HL-60 (cell line): ENCODE measurements around the gene MBNL1.

Experiments
- SPI1 ChIP-seq: IDR thresholded peaks from 2 replicates; pipeline ENCODE4 v1.6.1; 2012; ENCODE audit warnings: low read depth, mild to moderate bottlenecking, borderline replicate concordance
- TF ChIP-seq, protein P1 (sequence below): IDR thresholded peaks from one replicate; pipeline ENCODE4 v1.5.1; 2011; ENCODE audit warnings: low read length, control low read depth, inconsistent platforms; ENCODE audit not compliant: insufficient read depth

GRCh38 chr3:152321955-152322377, 53.2 kb downstream of the MBNL1 start:
- TF ChIP-seq, protein P1, sequence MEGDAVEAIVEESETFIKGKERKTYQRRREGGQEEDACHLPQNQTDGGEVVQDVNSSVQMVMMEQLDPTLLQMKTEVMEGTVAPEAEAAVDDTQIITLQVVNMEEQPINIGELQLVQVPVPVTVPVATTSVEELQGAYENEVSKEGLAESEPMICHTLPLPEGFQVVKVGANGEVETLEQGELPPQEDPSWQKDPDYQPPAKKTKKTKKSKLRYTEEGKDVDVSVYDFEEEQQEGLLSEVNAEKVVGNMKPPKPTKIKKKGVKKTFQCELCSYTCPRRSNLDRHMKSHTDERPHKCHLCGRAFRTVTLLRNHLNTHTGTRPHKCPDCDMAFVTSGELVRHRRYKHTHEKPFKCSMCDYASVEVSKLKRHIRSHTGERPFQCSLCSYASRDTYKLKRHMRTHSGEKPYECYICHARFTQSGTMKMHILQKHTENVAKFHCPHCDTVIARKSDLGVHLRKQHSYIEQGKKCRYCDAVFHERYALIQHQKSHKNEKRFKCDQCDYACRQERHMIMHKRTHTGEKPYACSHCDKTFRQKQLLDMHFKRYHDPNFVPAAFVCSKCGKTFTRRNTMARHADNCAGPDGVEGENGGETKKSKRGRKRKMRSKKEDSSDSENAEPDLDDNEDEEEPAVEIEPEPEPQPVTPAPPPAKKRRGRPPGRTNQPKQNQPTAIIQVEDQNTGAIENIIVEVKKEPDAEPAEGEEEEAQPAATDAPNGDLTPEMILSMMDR: no peak
- TF ChIP-seq SPI1: no peak
